ENCODE measurements around the gene MPRIP.

DNA sequence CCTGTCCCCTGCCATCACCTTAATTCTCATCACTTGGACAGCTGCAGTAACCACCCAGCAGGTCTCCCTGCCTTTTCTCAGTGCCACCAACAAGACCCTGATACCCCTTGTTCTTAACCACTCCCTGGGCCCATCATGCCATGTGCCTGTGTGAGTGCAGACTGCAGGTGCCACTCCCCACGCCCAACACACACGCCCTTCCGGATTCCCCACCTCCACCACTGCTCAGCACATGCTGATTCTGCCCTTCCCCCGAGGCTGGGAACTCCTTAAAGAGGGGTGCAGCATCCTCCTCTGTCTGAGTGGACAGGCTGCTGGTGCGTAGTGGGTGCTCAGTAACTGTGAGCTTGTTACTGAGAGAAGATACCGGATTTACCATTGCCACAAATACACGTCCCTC, 111.5 kb downstream of the MPRIP start:
- TF ChIP-seq, protein P1, sequence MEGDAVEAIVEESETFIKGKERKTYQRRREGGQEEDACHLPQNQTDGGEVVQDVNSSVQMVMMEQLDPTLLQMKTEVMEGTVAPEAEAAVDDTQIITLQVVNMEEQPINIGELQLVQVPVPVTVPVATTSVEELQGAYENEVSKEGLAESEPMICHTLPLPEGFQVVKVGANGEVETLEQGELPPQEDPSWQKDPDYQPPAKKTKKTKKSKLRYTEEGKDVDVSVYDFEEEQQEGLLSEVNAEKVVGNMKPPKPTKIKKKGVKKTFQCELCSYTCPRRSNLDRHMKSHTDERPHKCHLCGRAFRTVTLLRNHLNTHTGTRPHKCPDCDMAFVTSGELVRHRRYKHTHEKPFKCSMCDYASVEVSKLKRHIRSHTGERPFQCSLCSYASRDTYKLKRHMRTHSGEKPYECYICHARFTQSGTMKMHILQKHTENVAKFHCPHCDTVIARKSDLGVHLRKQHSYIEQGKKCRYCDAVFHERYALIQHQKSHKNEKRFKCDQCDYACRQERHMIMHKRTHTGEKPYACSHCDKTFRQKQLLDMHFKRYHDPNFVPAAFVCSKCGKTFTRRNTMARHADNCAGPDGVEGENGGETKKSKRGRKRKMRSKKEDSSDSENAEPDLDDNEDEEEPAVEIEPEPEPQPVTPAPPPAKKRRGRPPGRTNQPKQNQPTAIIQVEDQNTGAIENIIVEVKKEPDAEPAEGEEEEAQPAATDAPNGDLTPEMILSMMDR (IDR thresholded peaks at IDR 0.05; ENCODE audit: borderline replicate concordance, extremely low read depth, low read length, poor library complexity, severe bottlenecking) = no peak
- no peak for TF ChIP-seq EZH2 (IDR thresholded peaks at IDR 0.05; ENCODE audit: borderline replicate concordance, low read depth, low read length, severe bottlenecking)

Data from DND-41 (cell line).